Esophagus squamous epithelium (tissue), 4 donors: ENCODE results near the gene SPATA33.

ENCODE experiments used
- POLR2A ChIP-seq, 4 donors: fragments of 450-650 bp; IDR thresholded peaks; one replicate each; pipeline ENCODE4 v1.6.1; 2017; ENCODE audit warnings: antibody characterized with exemption in 4 of 4, mild to moderate bottlenecking in 4 of 4, moderate library complexity in 3 of 4
- TF ChIP-seq, protein P1 (sequence below), 6 experiments: fragments of 450-650 bp in 4 of 6; fragments of 200-600 bp in 2 of 6; sonication (generic) in 2 of 6; IDR thresholded peaks; one replicate each; pipeline ENCODE4 v1.5.1; 2016 to 2019; ENCODE audit warnings: antibody characterized with exemption in 6 of 6, mild to moderate bottlenecking in 4 of 6, moderate library complexity in 4 of 6

- TF ChIP-seq, protein P1, sequence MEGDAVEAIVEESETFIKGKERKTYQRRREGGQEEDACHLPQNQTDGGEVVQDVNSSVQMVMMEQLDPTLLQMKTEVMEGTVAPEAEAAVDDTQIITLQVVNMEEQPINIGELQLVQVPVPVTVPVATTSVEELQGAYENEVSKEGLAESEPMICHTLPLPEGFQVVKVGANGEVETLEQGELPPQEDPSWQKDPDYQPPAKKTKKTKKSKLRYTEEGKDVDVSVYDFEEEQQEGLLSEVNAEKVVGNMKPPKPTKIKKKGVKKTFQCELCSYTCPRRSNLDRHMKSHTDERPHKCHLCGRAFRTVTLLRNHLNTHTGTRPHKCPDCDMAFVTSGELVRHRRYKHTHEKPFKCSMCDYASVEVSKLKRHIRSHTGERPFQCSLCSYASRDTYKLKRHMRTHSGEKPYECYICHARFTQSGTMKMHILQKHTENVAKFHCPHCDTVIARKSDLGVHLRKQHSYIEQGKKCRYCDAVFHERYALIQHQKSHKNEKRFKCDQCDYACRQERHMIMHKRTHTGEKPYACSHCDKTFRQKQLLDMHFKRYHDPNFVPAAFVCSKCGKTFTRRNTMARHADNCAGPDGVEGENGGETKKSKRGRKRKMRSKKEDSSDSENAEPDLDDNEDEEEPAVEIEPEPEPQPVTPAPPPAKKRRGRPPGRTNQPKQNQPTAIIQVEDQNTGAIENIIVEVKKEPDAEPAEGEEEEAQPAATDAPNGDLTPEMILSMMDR (IDR thresholded peaks at IDR 0.05) = no peak
- TF ChIP-seq POLR2A (IDR thresholded peaks at IDR 0.05) = no peak
Observed at GRCh38 chr16:89697161-89697615, 39.6 kb downstream of the SPATA33 start.
